ENCODE results near the gene SRGAP1. TPM values are rescaled to one million over a fixed set of nuclear protein-coding genes. Genes with fewer than 3 reads are reported as not detected.

Gene SRGAP1
- total and polyA plus RNA-seq, 2 of the 13 experiments (the other 11 are each of a cell fraction or from before 2014, with no cell fraction given): 1.6 to 3.4 TPM

DNA sequence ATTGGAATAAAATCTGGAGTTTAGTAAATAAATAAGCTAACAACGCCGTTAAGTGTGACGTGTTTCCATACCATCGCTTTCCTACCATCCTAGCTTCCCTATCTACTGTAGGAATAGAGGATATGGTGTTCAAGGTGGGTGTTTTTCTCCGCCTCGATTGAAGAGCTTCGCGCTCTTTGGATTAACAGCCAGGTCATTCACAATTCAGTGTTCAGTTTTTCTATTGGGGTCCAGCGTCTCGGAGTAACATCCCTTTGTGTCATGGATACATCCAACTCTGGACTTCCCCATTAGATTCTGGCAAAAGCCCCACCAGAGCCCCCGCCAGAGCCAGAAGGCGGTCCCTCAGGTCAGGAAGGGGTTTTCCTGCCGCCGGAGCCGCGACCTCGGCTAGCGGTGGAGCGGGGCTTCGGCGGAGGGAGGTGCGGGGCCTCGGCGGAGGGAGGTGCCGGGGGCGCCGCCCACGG lies 1.2 kb upstream of the SRGAP1 start (continued):
- TF ChIP-seq ZNF646 (CRISPR knock-in tag; IDR thresholded peaks at IDR 0.05): no peak
- TF ChIP-seq DR1 (CRISPR knock-in tag; IDR thresholded peaks at IDR 0.05): no peak
- TF ChIP-seq, protein P1, sequence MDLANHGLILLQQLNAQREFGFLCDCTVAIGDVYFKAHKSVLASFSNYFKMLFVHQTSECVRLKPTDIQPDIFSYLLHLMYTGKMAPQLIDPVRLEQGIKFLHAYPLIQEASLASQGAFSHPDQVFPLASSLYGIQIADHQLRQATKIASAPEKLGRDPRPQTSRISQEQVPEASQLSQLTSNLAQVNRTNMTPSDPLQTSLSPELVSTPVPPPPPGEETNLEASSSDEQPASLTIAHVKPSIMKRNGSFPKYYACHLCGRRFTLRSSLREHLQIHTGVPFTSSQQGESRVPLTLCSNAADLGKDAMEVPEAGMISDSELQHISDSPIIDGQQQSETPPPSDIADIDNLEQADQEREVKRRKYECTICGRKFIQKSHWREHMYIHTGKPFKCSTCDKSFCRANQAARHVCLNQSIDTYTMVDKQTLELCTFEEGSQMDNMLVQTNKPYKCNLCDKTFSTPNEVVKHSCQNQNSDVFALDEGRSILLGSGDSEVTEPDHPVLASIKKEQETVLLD (CRISPR knock-in tag; IDR thresholded peaks at IDR 0.05; ENCODE audit: low read depth): 0 out of 2 replicates have a peak, but pooled peaks have one; percentile 8
- TF ChIP-seq ZNF614 (CRISPR knock-in tag; IDR thresholded peaks at IDR 0.05; ENCODE audit: borderline replicate concordance): no peak
- no peak for TF ChIP-seq XRCC5 (optimal IDR thresholded peaks at IDR 0.05; ENCODE audit: low read length)
- no peak for TF ChIP-seq ZBTB42 (CRISPR knock-in tag; IDR thresholded peaks at IDR 0.05)
- no peak for TF ChIP-seq ZBTB21 (CRISPR knock-in tag; IDR thresholded peaks at IDR 0.05)
- no peak for TF ChIP-seq ZNF720 (CRISPR knock-in tag; IDR thresholded peaks at IDR 0.05)
- no peak for TF ChIP-seq U2AF1 (optimal IDR thresholded peaks at IDR 0.05; ENCODE audit: low read depth, low read length)
- TF ChIP-seq KLF9 (CRISPR knock-in tag; IDR thresholded peaks at IDR 0.05; ENCODE audit: low read depth): no peak
- no peak for TF ChIP-seq KDM1A (CRISPR knock-in tag; IDR thresholded peaks at IDR 0.05)
- TF ChIP-seq NBN (conservative IDR thresholded peaks at IDR 0.05): no peak
- TF ChIP-seq PCBP1 (IDR thresholded peaks at IDR 0.05; ENCODE audit: borderline replicate concordance, low read depth, low read length): no peak
- no peak for TF ChIP-seq CHCHD3 (CRISPR knock-in tag; IDR thresholded peaks at IDR 0.05)
- TF ChIP-seq ZNF354B (CRISPR knock-in tag; IDR thresholded peaks at IDR 0.05): no peak
- TF ChIP-seq CEBPG (CRISPR knock-in tag; IDR thresholded peaks at IDR 0.05): no peak
- no peak for TF ChIP-seq AHR (CRISPR knock-in tag; IDR thresholded peaks at IDR 0.05)
- TF ChIP-seq RAD21 (CRISPR knock-in tag; IDR thresholded peaks at IDR 0.05): no peak
- TF ChIP-seq, protein P2, sequence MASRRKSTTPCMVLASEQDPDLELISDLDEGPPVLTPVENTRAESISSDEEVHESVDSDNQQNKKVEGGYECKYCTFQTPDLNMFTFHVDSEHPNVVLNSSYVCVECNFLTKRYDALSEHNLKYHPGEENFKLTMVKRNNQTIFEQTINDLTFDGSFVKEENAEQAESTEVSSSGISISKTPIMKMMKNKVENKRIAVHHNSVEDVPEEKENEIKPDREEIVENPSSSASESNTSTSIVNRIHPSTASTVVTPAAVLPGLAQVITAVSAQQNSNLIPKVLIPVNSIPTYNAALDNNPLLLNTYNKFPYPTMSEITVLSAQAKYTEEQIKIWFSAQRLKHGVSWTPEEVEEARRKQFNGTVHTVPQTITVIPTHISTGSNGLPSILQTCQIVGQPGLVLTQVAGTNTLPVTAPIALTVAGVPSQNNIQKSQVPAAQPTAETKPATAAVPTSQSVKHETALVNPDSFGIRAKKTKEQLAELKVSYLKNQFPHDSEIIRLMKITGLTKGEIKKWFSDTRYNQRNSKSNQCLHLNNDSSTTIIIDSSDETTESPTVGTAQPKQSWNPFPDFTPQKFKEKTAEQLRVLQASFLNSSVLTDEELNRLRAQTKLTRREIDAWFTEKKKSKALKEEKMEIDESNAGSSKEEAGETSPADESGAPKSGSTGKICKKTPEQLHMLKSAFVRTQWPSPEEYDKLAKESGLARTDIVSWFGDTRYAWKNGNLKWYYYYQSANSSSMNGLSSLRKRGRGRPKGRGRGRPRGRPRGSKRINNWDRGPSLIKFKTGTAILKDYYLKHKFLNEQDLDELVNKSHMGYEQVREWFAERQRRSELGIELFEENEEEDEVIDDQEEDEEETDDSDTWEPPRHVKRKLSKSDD (CRISPR knock-in tag; IDR thresholded peaks at IDR 0.05; ENCODE audit: low read depth): no peak
- TF ChIP-seq ZNF235 (CRISPR knock-in tag; IDR thresholded peaks at IDR 0.05; ENCODE audit: borderline replicate concordance): no peak
- no peak for TF ChIP-seq RFXANK (CRISPR knock-in tag; IDR thresholded peaks at IDR 0.05)
- TF ChIP-seq YY1 (IDR thresholded peaks at IDR 0.05; ENCODE audit: insufficient read depth, insufficient replicate concordance, low read depth, low read length): no peak
- TF ChIP-seq PHF8 (CRISPR knock-in tag; IDR thresholded peaks at IDR 0.05): 0 out of 2 replicates have a peak, but pooled peaks have one; percentile 2
- no peak for TF ChIP-seq SP4 (CRISPR knock-in tag; IDR thresholded peaks at IDR 0.05)
